Loucy (cell line): Measurements from ENCODE around the gene OR1L8.

ENCODE experiments used
- CTCF ChIP-seq: fragments of 200-600 bp; sonication (generic); conservative IDR thresholded peaks from 2 replicates; pipeline ENCODE4 v1.5.1; 2014; ENCODE audit warnings: mild to moderate bottlenecking, antibody characterized with exemption, low read length
- EZH2phosphoT487 ChIP-seq: fragments of 200-600 bp; IDR thresholded peaks from 2 replicates; pipeline ENCODE4 v1.6.1; 2018; ENCODE audit warnings: antibody characterized with exemption, mild to moderate bottlenecking, moderate library complexity, borderline replicate concordance

DNA sequence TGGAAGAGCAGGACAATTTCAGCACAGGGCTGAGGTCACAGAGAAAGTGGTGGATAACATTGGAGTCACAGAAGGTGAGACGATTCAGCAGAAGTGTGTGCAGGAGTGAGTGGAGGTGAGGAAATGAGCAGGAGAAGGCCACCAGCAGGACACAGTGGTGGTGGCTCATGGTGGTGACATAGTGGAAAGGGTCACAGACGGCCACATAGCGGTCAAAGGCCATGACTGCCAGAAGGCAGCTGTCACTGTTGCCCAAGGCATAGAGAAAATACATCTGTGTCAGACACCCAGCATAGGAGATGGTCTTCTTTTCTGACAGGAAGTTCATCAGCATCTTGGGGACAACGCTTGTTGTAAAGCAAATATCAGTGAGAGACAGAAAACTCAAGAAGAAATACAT, 15.3 kb downstream of the OR1L8 start:
- TF ChIP-seq CTCF (no peak), EZH2phosphoT487 (no peak)
